ENCODE measurements around the gene MRPL40. TPM values are rescaled to one million over a fixed set of nuclear protein-coding genes. Genes with fewer than 3 reads are reported as not detected.

MRPL40 gene
- polyA plus RNA-seq, 4 donors, result 30.8 to 50.0 (median 44.3) TPM

DNA sequence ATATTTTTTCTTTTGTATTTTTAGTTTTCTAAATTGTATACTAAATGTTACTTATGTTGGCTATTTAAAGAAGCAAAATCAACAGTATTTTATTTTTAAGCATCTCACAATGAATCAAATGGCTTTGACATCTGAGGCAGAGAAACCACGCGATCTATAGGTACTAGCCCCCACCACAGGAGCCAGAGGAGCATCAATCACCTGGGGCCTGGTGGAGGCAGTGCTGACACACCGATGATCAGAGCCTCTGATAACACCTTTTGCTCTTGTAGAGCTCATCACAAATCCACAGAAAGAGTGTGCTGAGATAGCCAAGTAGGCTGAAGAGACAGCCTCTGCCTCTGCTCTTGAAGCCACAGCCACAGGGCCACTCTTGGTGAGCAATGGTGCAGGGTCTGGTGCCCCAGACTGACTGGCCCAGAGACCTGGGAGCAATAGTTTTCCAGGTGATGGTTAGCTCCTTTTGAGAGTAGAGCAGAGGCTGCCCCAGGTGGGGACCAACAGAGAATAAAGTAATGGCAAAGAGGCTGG is 26.0 kb upstream of the MRPL40 start:
- no peak for DNase-seq (ENCODE audit: low read depth in 4 of 4, low spot score in 3 of 4)

DNA sequence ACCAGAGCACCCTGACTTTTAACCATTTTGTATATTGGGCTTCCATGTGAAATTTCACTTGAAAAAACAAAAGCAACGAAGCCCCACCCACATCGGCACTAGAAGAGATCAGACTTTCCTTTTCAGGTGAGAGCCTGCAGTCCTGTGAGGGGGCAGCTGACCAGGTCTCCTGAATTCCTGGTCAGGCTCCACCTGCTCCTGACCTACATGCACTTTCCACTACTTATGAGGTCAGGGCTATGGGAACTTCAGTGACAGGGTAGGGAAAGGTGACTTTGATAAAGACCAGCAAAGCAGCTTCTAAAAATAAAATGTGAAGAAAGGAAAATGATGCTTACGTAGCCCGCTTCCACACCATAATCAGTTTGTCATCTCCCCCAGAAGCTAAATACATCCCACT is 25.5 kb upstream of the MRPL40 start:
- no peak for DNase-seq (ENCODE audit: low read depth in 4 of 4, low spot score in 3 of 4)

DNA sequence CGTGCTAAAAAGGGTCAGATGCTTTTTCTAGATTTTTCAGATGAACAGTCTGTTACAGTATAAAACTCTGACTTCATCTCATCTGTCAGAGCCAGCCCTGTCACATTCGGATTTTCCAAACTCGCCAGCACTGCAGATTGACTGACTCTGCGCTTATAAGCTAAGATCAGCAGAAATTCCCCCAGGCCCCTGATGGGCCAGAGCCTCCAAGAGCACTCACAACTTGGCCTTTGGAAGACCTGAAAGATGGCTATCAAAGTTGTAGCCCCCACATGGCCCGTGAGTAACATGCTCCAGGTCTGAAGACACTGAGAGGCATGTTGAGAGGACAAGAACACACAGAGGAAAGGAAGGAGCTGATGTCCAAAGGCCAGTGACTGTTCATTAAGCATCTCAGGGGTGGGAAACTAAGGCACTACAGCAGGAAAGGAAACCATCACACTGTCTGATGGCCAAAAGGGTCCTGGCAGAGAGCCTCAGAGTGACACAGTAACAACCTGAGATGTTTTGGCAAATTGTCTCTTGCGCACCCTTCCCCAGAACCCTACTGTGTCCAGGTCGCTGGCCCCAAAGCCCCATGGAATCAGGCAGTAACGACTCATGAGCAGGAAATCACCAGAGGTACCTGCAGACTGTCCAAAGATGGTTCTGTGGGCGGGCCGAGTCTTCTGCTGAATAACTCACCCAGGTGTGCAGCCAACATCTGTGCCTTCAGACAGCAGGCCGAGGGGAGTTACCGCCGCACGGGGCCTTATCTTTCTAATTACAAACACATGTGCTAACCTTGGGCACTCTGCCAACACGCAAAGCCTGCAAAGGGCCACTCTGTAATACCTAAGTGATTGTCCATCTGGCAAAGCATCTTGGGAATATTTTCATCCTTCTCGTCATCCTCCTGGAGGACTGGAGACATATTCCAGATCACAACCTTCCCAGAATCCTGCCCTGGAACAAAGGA is 24.4 kb upstream of the MRPL40 start:
- no peak for DNase-seq (ENCODE audit: low read depth in 4 of 4, low spot score in 3 of 4)

DNA sequence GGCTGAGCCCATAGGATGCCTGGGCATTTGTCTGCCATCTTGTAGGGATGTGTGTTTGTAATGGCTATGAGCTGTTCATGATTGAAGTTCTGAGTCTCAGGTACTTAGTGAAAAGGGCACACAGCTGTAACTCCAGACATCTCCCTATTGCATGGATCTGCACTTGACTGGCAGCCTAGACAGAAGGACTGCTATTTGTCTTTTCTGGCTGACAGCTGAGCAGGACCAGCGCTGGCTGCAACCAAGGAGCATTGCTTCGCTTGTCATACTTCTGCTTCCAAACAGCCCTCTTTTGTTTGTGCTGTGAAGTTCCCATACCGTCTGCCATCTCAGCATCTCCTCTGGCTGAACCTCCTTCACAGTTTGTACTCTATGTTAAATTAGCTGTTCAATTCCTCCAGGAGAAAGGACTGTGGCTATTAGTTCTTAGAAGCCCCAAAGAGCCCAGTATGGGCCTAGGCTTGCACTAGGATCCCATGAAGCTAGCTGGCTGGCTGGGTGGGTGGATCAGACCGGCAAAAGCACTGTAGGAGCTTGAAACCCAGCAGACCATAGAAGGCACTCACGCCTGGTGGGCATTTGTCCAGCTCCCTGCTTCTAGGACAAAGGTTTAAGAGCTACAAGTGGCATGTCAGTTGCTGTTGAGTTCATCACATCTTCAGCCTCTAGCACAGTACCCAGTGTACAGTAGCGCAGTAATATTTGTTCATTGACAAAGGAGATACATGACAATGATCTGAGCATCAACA is 21.2 kb upstream of the MRPL40 start:
- no peak for DNase-seq (ENCODE audit: low read depth in 4 of 4, low spot score in 3 of 4)

DNA sequence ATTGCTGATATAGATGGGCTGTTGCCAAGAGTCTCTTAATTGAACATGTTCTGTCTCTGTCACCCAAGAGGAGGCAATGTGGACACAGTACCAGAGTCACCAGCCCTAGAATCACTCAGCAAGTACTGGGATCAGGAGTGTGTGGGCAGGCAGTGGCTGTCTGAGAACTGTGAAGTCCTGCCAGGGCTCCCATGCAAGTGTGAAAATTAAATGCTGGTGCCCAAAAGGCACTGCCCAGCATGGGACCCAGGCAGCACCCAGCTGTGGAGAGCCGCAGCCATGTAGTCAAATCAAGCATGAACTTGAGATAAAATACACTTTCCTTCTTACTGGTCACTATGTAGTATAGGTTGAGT is 20.7 kb upstream of the MRPL40 start:
- DNase-seq (ENCODE audit: low read depth in 4 of 4, low spot score in 3 of 4), result no peak

DNA sequence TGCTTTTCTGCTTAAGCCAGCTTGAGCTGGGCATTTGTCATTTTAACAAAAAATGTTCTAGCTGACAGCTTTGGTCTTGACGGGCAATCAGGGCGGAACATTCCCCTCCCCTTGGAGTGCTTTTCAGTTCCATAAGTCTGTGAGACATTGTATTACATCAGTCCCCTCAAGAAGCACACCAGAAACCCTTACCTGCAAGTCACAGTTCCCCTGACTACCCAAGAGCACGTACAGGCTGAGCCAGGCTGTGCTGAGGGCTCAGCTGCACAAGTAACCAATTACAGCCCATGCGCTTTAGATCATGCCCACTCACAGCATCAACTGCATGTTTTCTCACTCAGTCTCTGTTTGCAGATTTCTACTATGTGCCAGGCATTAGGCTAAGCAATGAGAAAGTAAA is 19.9 kb upstream of the MRPL40 start:
- DNase-seq (ENCODE audit: low read depth in 4 of 4, low spot score in 3 of 4), result no peak

DNA sequence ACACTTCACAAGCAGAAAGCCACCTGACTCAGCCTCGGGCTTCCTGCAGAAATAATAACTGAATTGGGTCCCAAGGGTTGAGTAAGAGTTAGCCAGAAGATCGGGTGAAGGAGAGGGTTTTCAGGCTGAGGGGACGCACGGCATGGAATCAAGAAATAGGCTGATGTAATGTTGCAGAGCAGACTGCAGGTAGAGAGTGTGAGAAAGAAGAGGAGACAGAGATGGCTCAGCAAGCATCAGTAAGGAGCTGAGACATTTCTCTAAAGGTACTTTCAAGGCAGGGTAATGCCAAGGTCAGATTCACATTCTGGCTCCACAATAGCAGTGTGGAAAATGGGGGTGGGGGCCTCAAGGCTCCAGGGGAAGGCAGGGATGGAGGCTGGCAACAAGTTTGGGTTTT is 19.4 kb upstream of the MRPL40 start:
- no peak for DNase-seq (ENCODE audit: low read depth in 4 of 4, low spot score in 3 of 4)

DNA sequence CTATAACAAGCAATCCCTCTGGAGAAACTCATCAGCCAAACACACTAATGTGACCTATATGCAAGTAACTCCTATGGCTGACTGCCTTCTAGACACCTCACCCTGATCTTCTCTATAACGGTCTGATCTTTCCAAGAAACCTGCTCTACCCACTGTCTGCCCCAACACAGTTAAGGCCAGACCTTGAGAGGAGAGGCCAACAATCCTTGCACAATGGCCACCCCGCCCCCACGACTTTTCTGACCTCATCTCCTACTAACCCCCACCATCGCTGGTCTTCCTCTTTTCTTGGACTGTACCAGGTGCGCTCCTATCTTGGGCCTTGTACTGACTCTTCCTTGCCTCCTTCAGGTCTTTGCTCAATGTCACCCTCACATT is 13.3 kb upstream of the MRPL40 start:
- no peak for DNase-seq (ENCODE audit: low read depth in 4 of 4, low spot score in 3 of 4)

DNA sequence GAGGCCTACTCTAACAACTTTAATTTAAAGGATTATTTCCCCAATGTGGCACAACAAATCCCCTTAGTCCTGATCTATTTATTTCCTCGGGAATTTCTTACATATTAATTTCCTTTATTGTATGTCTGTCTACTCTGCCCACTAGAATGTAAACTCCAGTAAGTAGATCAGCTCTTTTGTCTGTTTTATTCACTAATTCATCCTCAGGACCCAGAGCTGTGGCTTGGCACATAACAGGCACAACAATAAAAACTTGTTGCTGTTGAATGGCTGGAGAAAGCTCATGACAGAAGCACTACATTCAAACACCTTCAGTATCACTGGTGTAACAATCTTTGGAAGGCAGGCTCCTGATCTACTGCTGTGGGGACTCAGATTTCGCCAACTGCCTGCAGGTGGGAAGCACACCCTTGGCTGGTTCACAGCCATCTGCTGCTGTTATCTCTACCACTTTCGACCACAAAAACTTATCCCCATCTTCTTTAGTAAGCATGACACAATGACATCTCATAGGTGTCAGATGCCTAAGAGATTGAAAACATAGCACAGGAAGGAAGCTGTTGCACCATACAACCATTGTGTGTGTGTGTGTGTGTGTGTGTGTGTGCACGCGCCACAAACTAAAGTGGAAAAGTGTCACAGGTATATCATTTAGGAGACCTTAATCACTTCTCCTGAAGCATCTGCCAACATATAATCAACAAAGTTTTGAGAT is 12.7 kb upstream of the MRPL40 start:
- DNase-seq (ENCODE audit: low read depth in 4 of 4, low spot score in 3 of 4), result no peak

DNA sequence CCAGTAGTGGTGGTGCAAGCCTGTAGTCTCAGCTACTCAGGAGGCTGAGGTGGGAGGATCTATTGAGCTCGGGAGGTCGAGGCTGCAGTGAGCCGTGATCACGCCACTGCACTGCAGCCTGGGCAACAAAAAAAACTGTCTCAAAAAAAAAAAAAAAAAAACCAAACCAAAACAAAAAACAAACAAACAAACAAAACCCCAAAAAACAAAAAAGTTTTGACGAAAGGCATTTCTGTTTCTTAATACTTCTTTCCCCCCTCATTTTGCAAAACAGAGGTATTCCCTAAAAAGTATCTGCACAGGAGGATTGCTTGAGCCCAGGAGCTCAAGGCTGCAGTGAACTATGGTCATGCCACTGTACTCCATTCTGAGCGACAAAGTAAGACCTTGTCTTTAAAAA is 12.0 kb upstream of the MRPL40 start:
- no peak for DNase-seq (ENCODE audit: low read depth in 4 of 4, low spot score in 3 of 4)

DNA sequence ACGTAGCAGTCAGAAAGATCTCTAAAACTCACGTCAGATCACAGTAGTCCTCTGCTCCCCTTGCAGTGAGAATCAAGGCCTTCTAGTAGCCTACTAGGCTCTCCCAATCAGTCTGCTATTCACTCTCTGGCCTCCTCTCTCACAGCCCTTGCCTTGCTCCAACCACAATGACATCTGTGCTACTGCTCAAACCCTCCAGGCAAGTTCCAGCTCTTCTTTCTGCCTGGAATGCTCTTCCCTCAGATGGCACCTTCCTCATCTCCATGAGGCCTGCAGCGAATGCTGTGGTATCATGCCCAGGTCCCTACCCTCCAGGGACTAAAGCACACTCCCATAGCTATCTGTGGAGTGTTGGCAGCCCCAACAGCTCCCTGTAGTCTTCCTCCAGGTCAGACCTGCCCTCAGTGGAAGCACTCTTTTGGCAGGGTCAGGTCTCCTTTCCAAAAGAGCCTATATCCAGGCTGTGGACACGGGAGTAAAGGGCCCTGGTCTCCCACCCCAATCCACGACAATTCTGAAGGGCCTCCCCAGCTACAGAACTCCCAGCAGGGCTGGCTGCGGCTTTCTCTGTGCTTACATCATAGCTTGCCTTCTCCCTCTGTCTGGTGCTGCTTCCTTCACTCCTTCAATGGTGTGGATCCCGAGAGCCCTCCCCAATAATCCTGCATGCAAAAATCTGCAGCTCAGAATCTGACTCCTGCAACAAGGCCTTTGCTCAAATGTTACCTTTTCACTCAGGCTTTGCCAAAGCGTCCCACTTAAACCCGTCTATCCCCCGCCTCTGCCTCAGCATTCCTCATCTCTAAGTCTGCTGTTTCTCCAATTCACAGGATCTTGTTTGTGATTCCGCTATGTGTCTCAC is 9.7 kb upstream of the MRPL40 start:
- DNase-seq (ENCODE audit: low read depth in 4 of 4, low spot score in 3 of 4), result no peak

DNA sequence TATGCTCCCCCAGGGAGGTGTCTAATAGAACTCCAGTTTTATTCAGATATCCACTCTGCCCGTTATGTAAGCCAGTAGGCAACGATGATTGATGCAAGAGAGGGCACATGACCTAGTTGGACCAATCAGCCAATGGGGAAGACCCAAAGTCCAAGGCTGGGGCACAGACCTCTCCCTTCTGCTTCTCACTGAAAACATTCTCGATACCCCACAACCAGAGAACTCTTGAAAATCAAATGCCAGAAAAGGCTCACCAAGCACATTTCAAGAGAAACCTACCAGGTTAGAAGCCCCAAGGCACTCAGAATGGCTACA is 8.2 kb upstream of the MRPL40 start:
- DNase-seq (ENCODE audit: low read depth in 4 of 4, low spot score in 3 of 4), result no peak

DNA sequence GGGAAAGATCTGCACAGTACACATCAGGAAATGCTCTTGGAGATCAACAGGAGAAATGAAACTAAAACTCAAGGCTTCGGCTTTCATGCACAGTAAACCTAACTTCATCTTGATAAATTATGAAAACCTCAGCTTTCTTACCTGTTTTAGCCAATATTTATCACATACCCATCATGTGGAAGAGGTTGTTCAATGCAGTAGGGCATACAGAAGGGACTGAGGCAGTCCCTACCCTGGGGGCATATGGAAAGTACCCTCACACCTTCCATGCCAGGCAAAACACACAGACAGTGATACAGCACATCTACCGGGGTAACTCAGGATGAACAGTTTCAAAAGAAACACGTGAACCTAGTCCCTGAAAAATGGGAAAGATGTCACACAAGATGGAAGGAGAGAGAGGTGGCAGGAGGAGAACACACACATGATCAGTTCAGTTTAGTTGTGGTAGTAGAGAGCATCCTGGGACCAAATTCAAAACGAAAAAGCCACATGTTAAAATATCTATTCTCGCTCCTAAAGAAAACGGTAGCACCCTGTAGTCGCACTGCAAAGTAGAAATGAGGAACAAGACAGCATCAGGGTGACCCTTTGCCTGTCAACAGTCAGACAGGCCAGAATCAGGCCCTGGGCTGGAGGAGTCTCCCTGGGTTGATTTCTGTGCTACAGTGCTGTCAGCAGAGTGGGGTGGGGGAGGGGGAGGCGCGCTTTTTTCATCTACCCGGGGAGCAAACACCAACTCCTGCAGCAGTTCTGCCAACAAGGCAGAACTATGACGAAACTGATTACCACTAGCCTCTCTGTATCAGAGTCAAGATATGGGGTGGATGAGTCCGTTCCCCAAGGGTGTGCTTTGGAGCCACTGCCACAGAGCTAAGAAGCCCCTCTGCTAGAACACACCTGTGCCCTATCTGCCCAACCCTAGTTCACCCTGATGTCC is 2.1 kb upstream of the MRPL40 start:
- DNase-seq (ENCODE audit: low read depth in 4 of 4, low spot score in 3 of 4), result no peak

DNA sequence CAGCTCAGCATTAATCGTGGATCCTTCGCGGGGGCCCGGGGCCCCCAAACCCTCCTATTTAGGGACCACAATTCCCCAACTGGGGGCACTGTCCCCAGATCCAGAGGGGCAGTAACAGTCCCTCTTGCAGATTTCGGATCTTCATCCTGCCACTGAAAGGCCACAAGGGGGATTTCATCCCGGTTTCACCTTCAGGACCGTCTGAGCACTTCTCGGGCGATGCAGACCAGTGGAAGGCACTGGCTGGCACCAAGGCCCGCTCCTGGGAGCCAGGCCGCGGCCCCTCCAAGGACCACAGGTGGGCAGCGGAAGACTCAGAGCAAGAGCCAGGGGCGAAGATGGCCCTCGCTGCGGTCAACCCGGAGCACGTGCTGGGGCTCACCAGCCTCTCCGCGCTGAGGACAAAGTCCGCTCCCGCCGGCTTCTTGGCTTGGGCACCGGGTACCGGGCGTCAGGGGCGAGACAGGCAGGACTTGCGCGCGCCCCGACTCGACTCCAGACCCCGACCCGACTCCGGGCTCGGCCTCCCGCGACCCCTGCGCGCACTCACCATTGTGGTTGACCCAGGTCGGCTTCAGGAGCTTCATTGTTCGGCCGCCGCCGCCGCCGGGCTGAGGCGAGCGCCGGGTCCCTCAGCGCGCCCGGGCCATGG is 1.3 kb upstream of the MRPL40 start:
- no peak for DNase-seq (ENCODE audit: low read depth in 4 of 4, low spot score in 3 of 4)

DNA sequence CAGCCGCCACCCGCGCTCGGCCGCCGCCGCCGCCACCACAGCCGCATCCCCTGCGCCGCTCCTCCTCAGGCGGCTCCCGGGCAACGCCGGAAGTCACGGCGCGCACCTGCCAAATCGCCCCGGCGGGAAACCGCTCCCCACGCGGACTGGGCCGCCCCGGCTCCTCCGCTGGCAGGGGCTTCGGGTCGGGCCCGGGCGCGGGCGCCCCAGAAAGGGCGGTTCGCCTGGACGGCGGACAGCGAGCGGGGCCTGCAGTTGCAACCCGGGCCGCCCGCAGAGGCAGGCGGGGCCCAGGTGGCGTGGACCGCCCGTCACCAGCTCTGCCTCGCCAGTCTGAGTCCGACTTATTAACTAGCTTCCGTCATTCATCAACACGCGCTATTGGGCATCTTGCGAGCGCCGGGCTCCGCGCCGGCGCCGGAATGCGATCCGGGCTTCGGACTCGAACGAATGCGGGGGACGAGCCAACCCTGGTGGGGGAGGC is 654 bp upstream of the MRPL40 start, which contains the start of gene HIRA:
Gene HIRA (minus strand): TSS at position 85 of the 484 bp plus-strand sequence. CDS start 257 bp downstream, outside the sequence.
- peak in 1 of 4 donors; percentile 53 for DNase-seq (ENCODE audit: low read depth in 4 of 4, low spot score in 3 of 4)

DNA sequence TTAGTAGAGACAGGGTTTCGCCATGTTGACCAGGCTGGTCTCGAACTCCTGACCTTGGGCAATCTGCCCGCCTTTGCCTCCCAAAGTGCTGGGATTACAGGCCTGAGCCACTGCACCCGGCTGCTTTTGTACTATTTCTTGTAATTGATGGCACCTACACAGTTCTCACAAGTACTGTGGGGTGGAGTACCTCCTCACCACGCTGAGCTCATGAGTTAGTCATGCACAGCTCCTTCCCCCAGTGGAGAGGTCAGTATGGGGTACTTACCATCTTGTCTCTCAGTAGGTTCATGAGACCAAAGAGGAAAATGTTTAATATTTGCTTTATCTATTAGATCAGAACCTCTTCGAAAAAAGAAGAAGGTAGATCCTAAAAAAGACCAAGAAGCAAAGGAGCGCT is 2.1 kb downstream of the MRPL40 start:
- no peak for DNase-seq (ENCODE audit: low read depth in 4 of 4, low spot score in 3 of 4)

DNA sequence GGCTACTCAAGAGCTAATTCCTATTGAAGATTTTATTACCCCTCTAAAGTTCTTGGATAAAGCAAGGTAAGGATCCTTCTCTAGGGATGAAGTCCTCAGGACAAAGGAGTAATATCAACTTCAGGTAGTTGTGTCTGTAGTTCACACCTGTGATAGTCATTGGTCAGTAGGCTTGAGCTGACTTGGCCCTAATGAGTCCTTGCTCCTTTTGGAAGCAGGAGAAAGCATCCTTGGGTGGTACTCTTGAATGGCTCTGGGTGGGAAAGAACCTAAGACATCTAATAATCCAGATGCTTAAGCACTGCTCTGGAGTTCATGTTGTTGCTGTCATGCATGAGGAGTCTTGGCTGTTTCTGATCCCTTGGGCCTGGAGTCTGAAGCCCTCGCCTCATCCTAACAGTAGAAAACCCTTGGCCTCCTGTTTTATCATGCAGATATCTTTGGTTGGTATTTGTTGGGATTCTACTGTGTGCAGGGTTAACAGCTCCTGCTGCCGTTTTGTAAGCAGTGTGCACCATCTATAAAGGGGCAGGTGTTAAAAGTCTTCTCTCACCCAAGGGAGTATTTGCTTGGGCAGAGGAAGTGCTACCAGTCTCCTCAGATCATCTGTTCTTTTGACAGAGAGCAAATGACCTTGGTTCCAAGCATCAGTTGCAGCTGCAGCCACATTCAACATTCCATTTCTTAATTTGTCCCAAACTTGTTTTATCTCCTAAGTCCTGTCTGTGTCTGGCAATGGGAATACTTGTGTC is 2.7 kb downstream of the MRPL40 start:
- no peak for DNase-seq (ENCODE audit: low read depth in 4 of 4, low spot score in 3 of 4)
